Retinal pigment epithelial cell (primary cell): ENCODE measurements around the gene TOMM34.

Experiments
- DNase-seq: peaks from one replicate; pipeline ENCODE4 v3.0.0-alpha.2; 2010; ENCODE audit warnings: low read depth
- H3K4me3 ChIP-seq: 2 replicates; pipeline ENCODE4 v1.5.1; 2011; ENCODE audit warnings: mild to moderate bottlenecking, low read length, control low read depth, moderate library complexity
- CTCF ChIP-seq: conservative IDR thresholded peaks from 2 replicates; pipeline ENCODE4 v1.5.1; 2011; ENCODE audit warnings: low read depth, low read length, control low read depth, inconsistent platforms

Gene TOMM34

GRCh38 chr20:44931911-44932310 is 28.3 kb downstream of the TOMM34 start:
- H3K4me3 ChIP-seq: no peak overlapping the region
- DNase-seq: no peak
- no peak for TF ChIP-seq CTCF

DNA sequence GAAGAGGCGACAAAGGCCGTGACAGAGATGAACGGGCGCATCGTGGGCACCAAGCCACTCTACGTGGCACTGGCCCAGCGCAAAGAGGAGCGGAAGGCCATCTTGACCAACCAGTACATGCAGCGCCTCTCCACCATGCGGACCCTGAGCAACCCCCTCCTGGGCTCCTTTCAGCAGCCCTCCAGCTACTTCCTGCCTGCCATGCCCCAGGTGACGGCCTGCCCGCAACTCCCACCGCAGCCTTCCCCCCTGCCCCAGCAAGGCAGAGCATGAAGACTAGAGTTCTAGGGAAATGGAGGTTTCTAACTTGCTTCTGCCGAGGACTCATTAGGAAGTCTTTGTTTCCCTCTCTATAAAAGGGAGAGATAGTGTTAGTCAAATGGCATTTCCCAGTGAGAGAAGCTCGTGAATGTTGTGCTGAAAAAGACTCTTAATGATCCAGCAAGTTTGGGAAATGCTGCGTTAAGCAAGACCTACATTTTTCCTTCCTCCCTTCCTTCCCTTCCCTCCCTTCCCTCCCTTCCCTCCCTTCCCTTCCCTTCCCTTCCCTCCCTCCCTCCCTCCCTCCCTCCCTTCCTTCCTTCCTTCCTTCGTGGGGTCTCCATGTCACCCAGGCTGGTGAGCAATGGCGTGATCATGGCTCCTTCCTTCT is 29.6 kb downstream of the TOMM34 start:
- no peak for DNase-seq
- no peak overlapping the region for H3K4me3 ChIP-seq
- TF ChIP-seq CTCF: no peak

DNA sequence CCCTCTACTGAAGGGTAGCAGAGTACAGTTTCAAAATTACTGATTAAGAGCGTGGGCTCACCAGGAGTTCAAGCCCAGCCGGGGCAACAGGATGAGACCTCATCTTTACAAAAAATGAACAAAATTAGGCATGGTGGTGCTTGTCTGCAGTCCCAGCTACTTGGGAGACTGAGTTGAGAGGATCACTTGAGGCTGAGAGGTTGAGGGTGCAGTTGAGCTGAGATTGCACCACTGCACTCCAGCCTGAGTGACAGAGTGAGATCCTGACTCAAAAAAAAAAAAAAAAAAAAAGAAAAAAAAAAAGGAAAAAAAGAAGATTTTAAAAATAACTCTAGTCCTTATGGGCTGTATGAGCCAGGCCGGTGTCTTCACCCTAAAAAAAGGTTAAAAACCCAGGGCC is 31.6 kb downstream of the TOMM34 start:
- H3K4me3 ChIP-seq: no peak overlapping the region
- no peak for DNase-seq
- TF ChIP-seq CTCF: no peak

- DNase-seq: no peak
- H3K4me3 ChIP-seq: no peak overlapping the region
- no peak for TF ChIP-seq CTCF
These were observed 35.7 kb downstream of the TOMM34 start for GRCh38 chr20:44924541-44924940.

DNA sequence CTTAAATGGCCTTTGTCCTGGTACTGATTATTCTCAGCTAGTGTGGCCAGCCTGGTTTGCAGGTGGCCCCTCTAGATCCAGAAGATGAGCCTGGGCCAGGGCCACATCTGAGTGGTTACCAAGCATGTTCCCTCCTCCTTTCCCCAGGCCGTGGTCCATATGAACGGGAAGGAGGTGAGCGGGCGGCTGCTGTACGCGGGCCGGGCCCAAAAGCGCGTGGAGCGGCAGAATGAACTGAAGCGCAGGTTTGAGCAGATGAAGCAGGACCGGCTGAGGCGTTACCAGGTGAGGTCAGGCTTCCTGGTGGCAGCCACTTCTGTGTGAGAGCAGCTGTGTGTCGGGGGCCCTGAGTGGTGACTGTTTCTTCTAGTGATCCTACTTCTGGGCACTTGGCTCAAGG is 38.8 kb downstream of the TOMM34 start:
- no peak overlapping the region for H3K4me3 ChIP-seq
- no peak for TF ChIP-seq CTCF
- no peak for DNase-seq

DNA sequence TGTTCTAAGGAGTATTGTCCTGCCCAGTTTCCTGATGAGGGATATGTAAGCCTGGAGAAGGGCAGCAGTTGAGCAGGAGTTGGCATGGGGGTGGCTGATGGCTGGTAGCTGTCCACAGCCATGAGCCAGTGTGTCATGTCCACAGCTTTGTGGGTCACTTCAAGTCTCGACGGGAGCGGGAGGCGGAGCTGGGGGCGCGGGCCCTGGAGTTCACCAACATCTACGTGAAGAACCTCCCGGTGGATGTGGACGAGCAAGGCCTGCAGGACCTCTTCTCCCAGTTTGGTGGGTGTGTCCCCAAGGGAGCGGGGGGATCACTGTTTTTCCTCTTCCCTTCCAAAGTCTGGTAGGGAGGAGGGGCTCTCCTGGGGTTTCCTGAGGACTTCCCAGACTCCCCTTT is 41.4 kb downstream of the TOMM34 start:
- no peak for TF ChIP-seq CTCF
- DNase-seq: no peak
- H3K4me3 ChIP-seq: no peak overlapping the region

- TF ChIP-seq CTCF: no peak
- no peak overlapping the region for H3K4me3 ChIP-seq
- no peak for DNase-seq
These were observed 41.9 kb downstream of the TOMM34 start for GRCh38 chr20:44918342-44918741.
